ENCODE results near the gene RUNX1. TPM values are rescaled to one million over a fixed set of nuclear protein-coding genes. Genes with fewer than 3 reads are reported as not detected.

RUNX1 gene
- total and polyA plus RNA-seq, 2 of the 13 experiments (the other 11 are each of a cell fraction or from before 2014, with no cell fraction given), result 5.4 to 6.4 TPM

DNA sequence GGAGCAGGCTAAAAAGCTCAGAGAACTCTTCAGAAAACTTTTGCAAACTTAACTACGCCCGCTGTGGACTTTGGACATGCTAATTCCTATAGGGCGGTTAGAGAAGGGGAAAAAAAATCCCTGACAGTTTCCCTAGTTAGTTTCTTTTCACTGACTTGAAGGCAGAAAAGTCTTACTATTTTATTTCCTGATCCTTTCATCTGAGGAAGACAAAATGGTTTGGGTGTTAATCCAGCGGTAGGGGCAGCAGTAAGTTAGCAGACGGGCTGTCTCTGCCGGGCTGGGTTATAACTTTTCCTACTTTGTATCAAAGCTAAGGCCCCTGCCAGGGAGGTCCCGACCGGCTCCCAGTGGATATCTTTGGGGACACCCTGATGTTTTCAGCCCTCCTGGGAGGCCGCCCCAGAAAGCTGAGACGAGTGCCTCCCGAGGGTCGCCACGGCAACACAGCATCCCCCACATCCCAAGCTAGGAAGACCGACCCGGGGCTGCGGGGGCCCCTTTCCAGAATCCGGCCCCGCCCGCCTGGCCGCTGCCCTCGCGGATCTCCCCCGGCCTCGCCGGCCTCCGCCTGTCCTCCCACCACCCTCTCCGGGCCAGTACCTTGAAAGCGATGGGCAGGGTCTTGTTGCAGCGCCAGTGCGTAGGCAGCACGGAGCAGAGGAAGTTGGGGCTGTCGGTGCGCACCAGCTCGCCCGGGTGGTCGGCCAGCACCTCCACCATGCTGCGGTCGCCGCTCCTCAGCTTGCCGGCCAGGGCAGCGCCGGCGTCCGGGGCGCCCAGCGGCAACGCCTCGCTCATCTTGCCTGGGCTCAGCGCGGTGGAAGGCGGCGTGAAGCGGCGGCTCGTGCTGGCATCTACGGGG, 162.6 kb downstream of the RUNX1 start (continued):
- TF ChIP-seq, protein P1, sequence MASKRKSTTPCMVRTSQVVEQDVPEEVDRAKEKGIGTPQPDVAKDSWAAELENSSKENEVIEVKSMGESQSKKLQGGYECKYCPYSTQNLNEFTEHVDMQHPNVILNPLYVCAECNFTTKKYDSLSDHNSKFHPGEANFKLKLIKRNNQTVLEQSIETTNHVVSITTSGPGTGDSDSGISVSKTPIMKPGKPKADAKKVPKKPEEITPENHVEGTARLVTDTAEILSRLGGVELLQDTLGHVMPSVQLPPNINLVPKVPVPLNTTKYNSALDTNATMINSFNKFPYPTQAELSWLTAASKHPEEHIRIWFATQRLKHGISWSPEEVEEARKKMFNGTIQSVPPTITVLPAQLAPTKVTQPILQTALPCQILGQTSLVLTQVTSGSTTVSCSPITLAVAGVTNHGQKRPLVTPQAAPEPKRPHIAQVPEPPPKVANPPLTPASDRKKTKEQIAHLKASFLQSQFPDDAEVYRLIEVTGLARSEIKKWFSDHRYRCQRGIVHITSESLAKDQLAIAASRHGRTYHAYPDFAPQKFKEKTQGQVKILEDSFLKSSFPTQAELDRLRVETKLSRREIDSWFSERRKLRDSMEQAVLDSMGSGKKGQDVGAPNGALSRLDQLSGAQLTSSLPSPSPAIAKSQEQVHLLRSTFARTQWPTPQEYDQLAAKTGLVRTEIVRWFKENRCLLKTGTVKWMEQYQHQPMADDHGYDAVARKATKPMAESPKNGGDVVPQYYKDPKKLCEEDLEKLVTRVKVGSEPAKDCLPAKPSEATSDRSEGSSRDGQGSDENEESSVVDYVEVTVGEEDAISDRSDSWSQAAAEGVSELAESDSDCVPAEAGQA (IDR thresholded peaks at IDR 0.05; ENCODE audit: low read depth), result no peak
- TF ChIP-seq, protein P1 (CRISPR knock-in tag; IDR thresholded peaks at IDR 0.05; ENCODE audit: borderline replicate concordance), result no peak
- TF ChIP-seq, protein P2, sequence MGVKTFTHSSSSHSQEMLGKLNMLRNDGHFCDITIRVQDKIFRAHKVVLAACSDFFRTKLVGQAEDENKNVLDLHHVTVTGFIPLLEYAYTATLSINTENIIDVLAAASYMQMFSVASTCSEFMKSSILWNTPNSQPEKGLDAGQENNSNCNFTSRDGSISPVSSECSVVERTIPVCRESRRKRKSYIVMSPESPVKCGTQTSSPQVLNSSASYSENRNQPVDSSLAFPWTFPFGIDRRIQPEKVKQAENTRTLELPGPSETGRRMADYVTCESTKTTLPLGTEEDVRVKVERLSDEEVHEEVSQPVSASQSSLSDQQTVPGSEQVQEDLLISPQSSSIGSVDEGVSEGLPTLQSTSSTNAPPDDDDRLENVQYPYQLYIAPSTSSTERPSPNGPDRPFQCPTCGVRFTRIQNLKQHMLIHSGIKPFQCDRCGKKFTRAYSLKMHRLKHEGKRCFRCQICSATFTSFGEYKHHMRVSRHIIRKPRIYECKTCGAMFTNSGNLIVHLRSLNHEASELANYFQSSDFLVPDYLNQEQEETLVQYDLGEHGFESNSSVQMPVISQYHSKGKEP (CRISPR knock-in tag; IDR thresholded peaks at IDR 0.05), result no peak
- TF ChIP-seq, protein P3, sequence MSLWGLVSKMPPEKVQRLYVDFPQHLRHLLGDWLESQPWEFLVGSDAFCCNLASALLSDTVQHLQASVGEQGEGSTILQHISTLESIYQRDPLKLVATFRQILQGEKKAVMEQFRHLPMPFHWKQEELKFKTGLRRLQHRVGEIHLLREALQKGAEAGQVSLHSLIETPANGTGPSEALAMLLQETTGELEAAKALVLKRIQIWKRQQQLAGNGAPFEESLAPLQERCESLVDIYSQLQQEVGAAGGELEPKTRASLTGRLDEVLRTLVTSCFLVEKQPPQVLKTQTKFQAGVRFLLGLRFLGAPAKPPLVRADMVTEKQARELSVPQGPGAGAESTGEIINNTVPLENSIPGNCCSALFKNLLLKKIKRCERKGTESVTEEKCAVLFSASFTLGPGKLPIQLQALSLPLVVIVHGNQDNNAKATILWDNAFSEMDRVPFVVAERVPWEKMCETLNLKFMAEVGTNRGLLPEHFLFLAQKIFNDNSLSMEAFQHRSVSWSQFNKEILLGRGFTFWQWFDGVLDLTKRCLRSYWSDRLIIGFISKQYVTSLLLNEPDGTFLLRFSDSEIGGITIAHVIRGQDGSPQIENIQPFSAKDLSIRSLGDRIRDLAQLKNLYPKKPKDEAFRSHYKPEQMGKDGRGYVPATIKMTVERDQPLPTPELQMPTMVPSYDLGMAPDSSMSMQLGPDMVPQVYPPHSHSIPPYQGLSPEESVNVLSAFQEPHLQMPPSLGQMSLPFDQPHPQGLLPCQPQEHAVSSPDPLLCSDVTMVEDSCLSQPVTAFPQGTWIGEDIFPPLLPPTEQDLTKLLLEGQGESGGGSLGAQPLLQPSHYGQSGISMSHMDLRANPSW (CRISPR knock-in tag; IDR thresholded peaks at IDR 0.05; ENCODE audit: borderline replicate concordance), result no peak
- TF ChIP-seq ZNF180 (CRISPR knock-in tag; IDR thresholded peaks at IDR 0.05; ENCODE audit: borderline replicate concordance, low read depth), result no peak
- TF ChIP-seq NFKB2 (CRISPR knock-in tag; IDR thresholded peaks at IDR 0.05; ENCODE audit: borderline replicate concordance), result peak; percentile 52; the same call in 1 of the 2 replicates
- TF ChIP-seq ZNF547 (CRISPR knock-in tag; IDR thresholded peaks at IDR 0.05), result no peak
- 0 out of 2 replicates have a peak, but pooled peaks have one; percentile 1 for TF ChIP-seq ZFX (CRISPR knock-in tag; IDR thresholded peaks at IDR 0.05; ENCODE audit: low read depth)
- TF ChIP-seq MYC (CRISPR knock-in tag; IDR thresholded peaks at IDR 0.05; ENCODE audit: borderline replicate concordance), result peak; percentile 34; the same call in 1 of the 2 replicates
- no peak for TF ChIP-seq NFE2 (CRISPR knock-in tag; IDR thresholded peaks at IDR 0.05)
- no peak for TF ChIP-seq TBL1XR1 (IDR thresholded peaks at IDR 0.05; ENCODE audit: borderline replicate concordance, low read length, partially characterized antibody)
- no peak for TF ChIP-seq U2AF1 (optimal IDR thresholded peaks at IDR 0.05; ENCODE audit: low read depth, low read length)
- TF ChIP-seq ZNF724P (CRISPR knock-in tag; IDR thresholded peaks at IDR 0.05; ENCODE audit: borderline replicate concordance), result no peak
- TF ChIP-seq, protein P4, sequence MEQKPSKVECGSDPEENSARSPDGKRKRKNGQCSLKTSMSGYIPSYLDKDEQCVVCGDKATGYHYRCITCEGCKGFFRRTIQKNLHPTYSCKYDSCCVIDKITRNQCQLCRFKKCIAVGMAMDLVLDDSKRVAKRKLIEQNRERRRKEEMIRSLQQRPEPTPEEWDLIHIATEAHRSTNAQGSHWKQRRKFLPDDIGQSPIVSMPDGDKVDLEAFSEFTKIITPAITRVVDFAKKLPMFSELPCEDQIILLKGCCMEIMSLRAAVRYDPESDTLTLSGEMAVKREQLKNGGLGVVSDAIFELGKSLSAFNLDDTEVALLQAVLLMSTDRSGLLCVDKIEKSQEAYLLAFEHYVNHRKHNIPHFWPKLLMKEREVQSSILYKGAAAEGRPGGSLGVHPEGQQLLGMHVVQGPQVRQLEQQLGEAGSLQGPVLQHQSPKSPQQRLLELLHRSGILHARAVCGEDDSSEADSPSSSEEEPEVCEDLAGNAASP (CRISPR knock-in tag; IDR thresholded peaks at IDR 0.05; ENCODE audit: borderline replicate concordance), result no peak

Measured in HepG2 (cell line).